NCI-H2227 (cell line): ENCODE measurements around the gene SPON2.

Experiments used
- DNase-seq: peaks from one replicate; lab custom pipeline; 2025; ENCODE audit not compliant: unreplicated experiment; lab: John Stamatoyannopoulos, UW

The SPON2 gene

GRCh38 chr4:1172971-1173757 lies 781 bp upstream of the SPON2 start:
- no peak for DNase-seq

GRCh38 chr4:1171311-1172227 lies 814 bp downstream of the SPON2 start:
- DNase-seq: peak; percentile 22

GRCh38 chr4:1170976-1171310 lies 1.4 kb downstream of the SPON2 start:
- DNase-seq: no peak

- DNase-seq: no peak
Measured at GRCh38 chr4:1170156-1170975, 2.0 kb downstream of the SPON2 start.

GRCh38 chr4:1169691-1170096 lies 2.7 kb downstream of the SPON2 start:
- DNase-seq: no peak

GRCh38 chr4:1169171-1169671 lies 3.2 kb downstream of the SPON2 start:
- no peak for DNase-seq

- DNase-seq: no peak
Measured at GRCh38 chr4:1168191-1169101, 3.9 kb downstream of the SPON2 start.

GRCh38 chr4:1167244-1167949 lies 5.0 kb downstream of the SPON2 start:
- peak; percentile 85 for DNase-seq

- no peak for DNase-seq
Measured at GRCh38 chr4:1166509-1167243, 5.7 kb downstream of the SPON2 start.

GRCh38 chr4:1164956-1165545 lies 7.3 kb downstream of the SPON2 start:
- DNase-seq: no peak

GRCh38 chr4:1164444-1164843 lies 7.9 kb downstream of the SPON2 start:
- DNase-seq: no peak

GRCh38 chr4:1164040-1164439 lies 8.3 kb downstream of the SPON2 start:
- DNase-seq: no peak

- no peak for DNase-seq
Measured at GRCh38 chr4:1160351-1160750, 12.0 kb downstream of the SPON2 start.

GRCh38 chr4:1156069-1156468 lies 16.3 kb downstream of the SPON2 start:
- DNase-seq: no peak

GRCh38 chr4:1155314-1155713 lies 17.1 kb downstream of the SPON2 start:
- no peak for DNase-seq

GRCh38 chr4:1154523-1155182 lies 17.7 kb downstream of the SPON2 start:
- no peak for DNase-seq

- no peak for DNase-seq
Measured at GRCh38 chr4:1154126-1154522, 18.3 kb downstream of the SPON2 start.

- no peak for DNase-seq
Measured at GRCh38 chr4:1153567-1154090, 18.8 kb downstream of the SPON2 start.
